Measurements from ENCODE around the gene MBL2.

DNA sequence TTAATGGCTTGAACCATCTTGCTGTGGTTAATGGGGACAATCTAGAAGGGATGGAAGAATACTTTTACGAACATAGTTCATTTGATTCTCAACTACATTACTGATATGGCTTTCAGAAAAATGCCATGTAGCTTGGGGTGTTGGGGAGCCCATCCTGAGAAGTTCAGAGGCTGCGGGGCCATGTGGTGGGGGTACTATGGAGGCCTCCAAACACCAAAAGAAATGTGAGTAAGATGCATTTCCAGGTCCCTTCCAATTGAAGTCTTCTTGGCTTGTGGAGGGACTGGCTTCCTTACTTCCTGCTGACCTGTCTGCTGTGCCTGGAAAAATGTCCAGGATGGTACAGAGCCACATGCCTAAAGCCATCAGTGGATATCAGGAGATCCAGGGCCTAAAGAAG is 1.6 kb upstream of the MBL2 start:
- TF ChIP-seq CTCF (IDR thresholded peaks at IDR 0.05) (no peak), POLR2A (IDR thresholded peaks at IDR 0.05) (no peak)
